ENCODE results near the gene ZFPM1.

The ZFPM1 gene

DNA sequence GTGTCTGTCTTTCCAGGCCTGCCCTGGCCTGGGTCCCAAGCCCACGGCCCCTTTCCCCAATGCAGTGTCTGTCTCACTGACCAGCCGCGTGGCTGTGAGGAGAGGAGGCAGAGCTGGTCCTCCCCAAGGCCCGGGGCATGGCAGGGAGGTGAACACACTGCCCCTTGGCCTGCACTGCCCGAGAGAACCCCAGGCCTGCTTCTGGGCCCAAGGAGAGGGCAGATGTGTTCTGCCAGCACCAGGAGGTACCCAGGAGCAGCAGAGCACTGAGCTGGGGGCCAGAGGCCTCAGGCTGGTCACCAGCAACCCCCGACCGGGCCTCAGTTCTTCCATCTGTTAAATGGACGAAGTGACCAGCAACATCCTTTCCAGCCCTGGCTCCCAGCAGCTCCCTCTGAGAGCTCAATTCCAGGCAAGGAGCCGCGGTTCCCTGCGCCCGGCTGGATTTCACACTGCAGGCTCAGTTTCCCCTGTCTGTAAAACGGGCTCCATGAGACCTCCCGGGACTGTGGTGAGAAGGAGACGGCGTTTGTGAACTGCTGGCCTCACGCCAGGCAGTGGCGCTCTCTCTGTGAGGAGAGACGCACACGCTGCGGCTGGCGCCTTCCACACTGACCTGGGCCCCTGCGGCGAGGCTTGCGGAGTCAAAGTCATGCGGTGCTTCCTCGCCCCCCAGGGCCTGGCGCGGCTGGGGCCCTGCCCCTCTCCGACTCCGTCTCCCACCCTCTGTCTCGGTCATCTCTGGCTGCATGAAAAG, 8.1 kb upstream of the ZFPM1 start:
- FAIRE-seq (no peak), DNase-seq (ENCODE audit: insufficient read length, low spot score) (no peak)
- TF ChIP-seq POLR2A (IDR thresholded peaks at IDR 0.05; ENCODE audit: low read depth, low read length), result no peak

DNA sequence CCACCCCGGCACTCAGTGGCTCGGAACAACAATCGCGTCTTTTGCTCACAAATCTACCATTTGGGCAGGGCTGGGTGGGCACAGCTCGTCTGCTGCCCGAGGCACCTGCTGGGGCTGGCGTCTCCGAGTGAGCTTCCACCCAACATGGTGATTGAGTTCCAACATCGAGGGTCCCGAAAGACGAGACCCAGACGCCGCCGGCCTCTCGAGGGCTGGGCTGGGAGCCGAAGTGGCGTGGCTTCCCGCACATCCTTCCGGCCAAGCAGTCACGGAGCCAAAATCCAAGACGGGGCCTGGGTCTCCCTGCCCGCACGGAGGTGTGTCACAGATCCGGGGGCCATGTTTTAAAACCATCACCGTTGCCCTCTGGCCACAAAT, 7.5 kb upstream of the ZFPM1 start:
- DNase-seq (ENCODE audit: insufficient read length, low spot score) (no peak), FAIRE-seq (no peak)
- TF ChIP-seq POLR2A (IDR thresholded peaks at IDR 0.05; ENCODE audit: low read depth, low read length), result no peak

DNA sequence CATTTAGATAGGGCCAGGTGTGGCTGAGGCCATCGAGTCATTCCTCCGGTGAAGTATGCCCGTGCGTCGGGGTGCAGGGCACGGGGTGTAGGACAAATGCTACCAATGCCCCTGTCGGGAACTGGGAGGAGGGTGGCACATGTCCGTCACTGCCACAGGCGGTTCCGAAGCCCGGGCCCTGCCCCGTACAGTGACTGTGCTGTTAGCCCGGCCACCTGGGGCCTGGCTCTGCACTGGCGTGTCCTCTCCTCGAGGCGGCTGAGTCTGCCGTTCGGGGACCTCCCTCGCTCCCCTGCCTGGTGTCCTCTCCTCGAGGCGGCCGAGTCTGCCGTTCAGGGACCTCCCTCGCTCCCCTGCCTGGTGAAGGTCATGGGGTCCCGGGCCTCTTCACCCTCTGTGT, 7.0 kb upstream of the ZFPM1 start:
- FAIRE-seq, result no peak
- TF ChIP-seq POLR2A (IDR thresholded peaks at IDR 0.05; ENCODE audit: low read depth, low read length), result no peak
- no peak for DNase-seq (ENCODE audit: insufficient read length, low spot score)

DNA sequence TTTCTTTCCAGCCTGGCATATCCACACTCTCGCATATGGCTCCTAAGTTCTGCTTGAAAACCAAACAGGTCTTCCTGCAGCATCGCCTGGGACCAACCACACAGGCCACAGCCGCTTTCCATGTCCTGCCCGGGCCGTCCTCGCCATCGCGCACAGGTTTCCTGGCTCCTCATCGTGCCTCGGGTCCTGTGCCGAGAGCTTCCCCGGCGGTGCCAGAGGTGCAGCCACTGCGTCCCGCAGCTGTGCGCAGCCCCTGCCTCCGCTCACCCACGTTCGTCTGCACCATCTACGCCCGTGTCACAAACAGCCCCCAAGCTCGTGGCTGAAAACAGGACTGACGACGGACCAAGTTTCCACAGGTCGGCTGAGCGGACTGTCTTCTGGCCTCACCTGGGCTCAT, 6.3 kb upstream of the ZFPM1 start:
- no peak for TF ChIP-seq POLR2A (IDR thresholded peaks at IDR 0.05; ENCODE audit: low read depth, low read length)
- no peak for FAIRE-seq
- no peak for DNase-seq (ENCODE audit: insufficient read length, low spot score)

DNA sequence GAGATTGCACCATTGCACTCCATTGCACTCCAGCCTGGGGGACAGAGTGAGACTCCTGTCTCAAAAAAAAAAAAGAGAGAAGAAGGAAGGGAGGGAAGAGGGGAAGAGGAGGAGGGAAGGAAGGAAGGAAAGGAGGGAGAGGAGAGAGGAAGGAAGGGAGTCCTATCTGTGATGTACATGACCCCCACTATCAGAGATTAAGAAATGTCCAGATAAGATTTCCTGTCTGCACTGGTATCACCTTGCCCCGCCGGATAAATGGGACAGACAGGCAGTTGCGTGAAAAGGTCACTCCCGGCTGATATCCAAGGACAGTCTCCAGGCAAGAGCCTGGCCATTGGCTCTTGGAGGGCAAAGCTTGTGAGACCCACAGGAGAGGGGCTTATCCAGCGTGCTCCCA, 5.2 kb upstream of the ZFPM1 start:
- TF ChIP-seq POLR2A (IDR thresholded peaks at IDR 0.05; ENCODE audit: low read depth, low read length), result no peak
- FAIRE-seq (no peak), DNase-seq (ENCODE audit: insufficient read length, low spot score) (no peak)

DNA sequence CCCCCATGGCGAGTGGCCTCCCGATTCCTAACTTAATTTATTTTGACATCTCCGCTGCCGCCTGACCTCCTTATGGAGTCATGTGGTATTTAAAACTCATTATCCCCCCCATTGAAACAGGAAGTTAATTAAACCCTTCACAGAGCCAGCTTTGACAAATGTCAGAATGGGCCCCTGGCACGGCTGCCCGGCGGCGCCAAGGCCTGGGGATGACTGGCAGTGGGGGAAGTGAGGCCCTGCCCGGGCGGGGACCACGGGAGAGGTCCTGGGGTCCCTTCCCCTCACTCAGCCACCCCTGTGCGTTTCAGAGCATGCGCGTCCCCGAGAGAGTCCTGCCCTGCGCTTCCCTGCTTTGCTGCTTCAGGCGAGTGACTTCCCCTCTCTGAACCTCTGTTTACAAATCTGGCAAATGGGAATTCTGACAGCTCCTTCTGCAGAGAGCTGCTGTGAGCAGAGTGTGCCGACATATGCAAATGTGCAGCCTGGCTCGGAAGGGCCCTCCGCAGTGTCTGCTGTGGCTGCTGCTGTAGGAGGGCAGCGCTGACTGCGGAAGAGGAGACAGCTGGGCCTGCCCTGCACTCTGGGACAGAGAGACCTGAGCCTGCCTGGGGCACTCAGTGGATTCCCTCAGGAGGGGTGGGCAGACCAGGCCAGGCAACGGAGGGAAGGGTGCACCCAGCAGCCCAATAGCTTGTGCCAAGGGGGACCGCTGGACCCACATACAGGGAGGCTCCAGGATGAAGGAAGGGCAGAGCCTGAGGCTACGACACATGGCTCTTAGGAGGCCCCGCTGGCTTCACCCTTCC, 4.4 kb upstream of the ZFPM1 start:
- DNase-seq (ENCODE audit: insufficient read length, low spot score), result no peak
- no peak for TF ChIP-seq POLR2A (IDR thresholded peaks at IDR 0.05; ENCODE audit: low read depth, low read length)
- FAIRE-seq, result no peak

DNA sequence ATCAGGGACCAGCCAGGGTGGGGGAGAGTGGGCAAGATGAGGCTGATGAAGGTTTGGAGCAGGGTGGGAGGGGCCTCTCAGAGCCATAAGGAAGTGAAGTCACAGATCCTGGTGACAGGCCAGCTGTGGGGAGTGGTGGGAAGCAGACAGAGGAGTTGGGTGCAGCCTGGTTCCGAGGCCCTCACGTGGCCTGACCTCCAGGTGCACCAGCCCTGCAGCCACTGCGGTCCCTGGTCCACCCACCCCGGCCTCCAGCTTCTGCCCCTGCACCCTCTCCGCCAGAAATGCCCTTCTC, 3.9 kb upstream of the ZFPM1 start:
- no peak for TF ChIP-seq POLR2A (IDR thresholded peaks at IDR 0.05; ENCODE audit: low read depth, low read length)

DNA sequence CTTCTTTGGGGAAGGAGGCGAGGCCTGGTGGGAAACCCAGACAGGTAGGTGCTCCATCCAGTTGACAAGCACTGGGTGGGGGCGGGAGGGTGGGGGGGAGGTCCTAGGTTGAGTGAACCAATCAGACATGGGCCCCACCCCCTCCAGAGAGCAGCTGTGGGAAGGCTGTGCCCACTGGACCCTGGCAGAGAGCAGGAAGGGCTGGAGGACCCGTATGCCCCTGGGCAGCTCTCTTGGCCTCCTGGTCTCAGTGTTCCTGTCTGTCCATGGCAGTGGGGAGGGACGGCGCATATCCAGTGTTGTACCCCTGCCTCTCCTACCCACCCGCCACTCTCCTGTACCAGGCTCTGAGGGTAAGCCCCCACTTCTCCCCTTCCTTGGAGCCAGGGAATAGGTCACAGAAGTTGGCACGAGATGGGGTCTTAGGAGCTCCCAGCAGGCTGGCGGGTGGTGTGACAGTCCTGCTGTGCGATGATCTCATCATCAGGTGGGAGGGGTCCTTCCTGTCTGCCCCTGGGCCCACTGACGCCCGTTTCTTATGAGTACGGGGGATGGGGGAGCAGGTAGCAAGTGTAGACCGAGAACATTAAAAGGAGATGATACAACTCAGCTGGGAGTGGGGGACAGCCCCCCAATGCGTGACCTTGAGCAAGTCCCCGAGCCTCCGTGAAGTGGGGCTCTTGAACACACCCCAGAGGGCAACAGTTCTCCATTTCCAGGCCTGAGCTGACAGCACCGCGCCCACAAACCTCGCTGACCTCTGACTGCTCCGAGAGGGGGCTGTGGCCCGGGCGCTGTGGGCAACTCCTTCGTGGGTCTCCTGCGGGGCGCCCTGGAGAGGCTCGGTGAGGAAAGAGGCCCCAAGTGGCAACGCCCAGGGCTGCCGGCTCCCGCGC, 1.2 kb upstream of the ZFPM1 start:
- DNase-seq (ENCODE audit: insufficient read length, low spot score), result no peak
- TF ChIP-seq POLR2A (IDR thresholded peaks at IDR 0.05; ENCODE audit: low read depth, low read length), result no peak
- FAIRE-seq, result no peak

More for the DNA sequence above, 3.9 kb upstream of the ZFPM1 start:
- DNase-seq (ENCODE audit: insufficient read length, low spot score) (no peak), FAIRE-seq (no peak)

DNA sequence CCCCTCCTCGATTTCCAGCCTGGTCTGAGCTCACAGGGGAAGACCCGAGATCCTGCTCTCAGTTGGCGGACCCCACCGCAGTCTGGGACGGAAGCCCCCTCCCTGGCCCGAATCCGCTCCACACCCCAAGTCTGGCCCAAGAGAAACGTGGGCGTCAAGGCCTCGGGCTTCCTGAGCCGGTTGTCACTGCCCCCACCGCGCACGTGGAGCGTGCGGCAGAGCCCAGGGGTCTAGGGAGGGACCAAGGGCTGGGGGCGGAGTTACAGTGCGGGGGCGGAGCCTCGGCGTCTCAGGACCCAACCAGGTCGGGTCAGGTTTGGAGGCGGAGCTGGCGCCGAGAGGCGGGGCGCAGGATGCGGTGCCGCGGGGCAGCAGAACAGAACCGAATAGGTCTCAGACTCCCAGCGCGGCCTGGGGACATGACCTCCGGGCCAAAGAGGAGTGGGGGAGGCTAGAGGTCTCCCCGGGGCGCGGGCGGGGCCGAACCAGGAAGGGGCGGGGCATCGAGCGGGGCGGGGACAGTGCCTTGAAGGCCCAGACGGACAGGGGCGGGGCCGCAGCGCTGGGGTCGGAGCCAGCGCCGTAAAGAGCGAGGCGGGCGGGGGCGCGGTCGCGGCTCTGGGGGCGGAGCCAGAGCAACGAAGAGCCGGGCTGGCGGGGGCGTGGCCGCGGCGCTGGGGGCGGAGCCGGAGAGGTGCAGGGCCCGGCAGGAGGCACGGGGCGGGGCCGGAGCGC, 431 bp upstream of the ZFPM1 start:
- DNase-seq (ENCODE audit: insufficient read length, low spot score), result peak; percentile 100
- TF ChIP-seq POLR2A (IDR thresholded peaks at IDR 0.05; ENCODE audit: low read depth, low read length), result no peak
- no peak for FAIRE-seq

DNA sequence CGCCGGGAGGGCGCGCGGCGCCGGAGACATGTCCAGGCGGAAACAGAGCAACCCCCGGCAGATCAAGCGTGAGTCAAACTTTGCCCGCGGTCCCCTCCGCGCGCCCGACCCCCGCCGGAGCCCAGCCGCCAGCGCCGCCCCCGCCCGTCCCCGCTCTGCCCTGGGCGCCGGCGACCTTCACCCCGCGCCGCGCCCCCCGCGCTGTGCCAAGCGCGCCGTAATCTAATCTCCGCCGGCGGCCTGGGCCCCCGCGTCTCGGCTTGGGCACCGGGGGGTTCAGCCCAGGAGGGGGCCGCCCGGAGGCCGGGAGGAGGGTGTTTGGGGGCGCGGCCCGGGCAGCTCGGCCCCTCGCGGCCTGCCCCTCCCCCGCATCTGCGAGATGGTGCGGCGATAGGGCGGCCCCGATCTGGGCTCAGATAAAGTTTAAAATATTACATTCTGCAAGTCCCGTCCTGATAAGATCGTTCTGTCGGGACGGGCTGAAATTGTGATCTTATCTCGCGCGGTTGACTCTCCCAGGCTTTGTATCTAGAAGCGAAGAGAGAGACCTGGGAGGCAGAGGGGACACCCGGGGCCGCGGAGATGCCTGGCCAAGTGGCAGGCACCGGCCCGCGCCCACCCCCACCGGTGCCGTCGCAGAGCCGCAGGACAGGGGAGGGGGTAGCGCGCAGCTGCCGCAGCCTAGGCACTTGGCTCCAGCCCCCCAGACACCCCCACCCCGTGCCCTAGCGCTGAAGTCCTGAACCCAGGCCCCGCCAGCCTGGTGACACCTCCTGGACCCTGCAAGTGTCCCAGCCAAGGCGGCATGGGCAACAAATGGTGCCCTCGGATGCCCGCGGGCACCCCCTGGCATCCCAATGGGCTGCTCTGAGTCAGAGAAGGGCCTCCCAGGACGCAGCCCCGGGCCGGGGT, 787 bp downstream of the ZFPM1 start:
- no peak for TF ChIP-seq POLR2A (IDR thresholded peaks at IDR 0.05; ENCODE audit: low read depth, low read length)
- DNase-seq (ENCODE audit: insufficient read length, low spot score), result no peak
- FAIRE-seq, result no peak

DNA sequence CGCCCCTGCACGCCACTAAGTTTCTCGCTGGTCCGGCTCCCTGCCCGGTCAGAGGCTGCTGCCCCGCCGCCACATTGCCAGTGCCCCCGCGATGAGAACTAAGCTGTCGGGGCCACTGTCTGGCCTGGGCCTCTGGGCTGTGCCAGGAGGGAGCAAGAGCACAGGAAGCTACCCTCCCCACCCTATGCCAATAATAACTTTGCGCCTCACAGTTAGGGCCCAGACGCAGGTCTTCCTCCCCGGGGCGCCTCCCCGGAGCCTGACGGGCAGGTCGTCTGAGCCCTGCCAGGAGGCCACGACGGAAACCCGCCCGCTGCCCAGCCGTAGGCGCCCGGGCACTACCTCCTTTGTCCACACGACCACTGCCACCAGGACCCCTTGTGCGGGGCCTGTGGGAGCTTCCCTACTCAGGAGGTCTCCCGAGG, 1.5 kb downstream of the ZFPM1 start:
- no peak for FAIRE-seq
- no peak for TF ChIP-seq POLR2A (IDR thresholded peaks at IDR 0.05; ENCODE audit: low read depth, low read length)
- DNase-seq (ENCODE audit: insufficient read length, low spot score), result no peak

DNA sequence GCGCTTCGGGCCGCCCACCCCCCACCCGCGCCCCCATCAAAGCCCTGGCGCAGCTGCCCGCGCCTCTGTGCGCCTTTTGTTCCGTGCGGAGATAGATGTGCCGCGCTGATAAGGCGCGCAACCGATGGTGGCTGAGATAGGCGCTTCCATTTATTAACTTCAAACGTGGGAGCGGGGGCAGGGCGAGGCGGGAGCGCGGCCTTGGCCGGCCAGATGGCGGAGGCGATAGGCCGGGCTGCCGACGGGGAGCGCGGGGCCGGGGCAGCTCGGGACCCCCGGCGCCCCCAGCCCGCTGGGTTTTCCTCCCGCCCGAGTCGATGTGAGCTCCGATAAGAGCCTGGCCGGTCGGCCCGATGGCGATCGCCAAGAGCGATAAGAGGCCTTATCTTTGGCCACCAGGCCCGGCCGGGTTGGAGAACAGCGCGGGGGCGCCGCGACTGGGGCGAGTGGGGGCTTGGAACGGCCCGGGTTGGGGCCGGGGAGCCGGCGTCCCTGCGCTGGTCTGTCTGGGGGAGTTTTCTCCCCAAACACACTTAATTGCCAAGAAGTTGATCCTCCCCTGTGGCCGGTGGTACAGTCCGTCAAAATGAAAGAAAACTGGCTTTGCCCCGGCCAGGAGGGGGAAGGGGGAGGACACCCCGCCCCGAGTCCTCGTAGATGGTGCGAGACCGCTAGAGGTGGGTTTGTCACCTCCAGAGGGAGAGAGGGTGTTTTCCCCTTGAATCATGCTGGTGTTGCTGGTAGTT, 2.7 kb downstream of the ZFPM1 start:
- peak; percentile 93 for DNase-seq (ENCODE audit: insufficient read length, low spot score)
- no peak for FAIRE-seq
- TF ChIP-seq POLR2A (IDR thresholded peaks at IDR 0.05; ENCODE audit: low read depth, low read length), result no peak
